ENCODE data around the gene MYL7.
"Not testable (repeated sequence)": the region's sequence is repeated elsewhere in the genome, so short reads cannot be mapped to it uniquely, and the experiment has no call there.

The MYL7 gene

GRCh38 chr7:44171901-44172300 lies 30.8 kb upstream of the MYL7 start:
- FAIRE-seq: not testable (repeated sequence)

GRCh38 chr7:44167920-44168319 lies 26.8 kb upstream of the MYL7 start:
- no peak for FAIRE-seq

GRCh38 chr7:44163591-44163990 lies 22.5 kb upstream of the MYL7 start:
- FAIRE-seq: no peak

GRCh38 chr7:44162785-44163395 lies 21.8 kb upstream of the MYL7 start:
- FAIRE-seq: no peak

GRCh38 chr7:44162179-44162578 lies 21.0 kb upstream of the MYL7 start:
- no peak for FAIRE-seq

- no peak for FAIRE-seq
Observed at GRCh38 chr7:44161371-44161770, 20.2 kb upstream of the MYL7 start.

- FAIRE-seq: no peak
Observed at GRCh38 chr7:44159824-44160630, 18.9 kb upstream of the MYL7 start.

GRCh38 chr7:44158873-44159631 lies 17.9 kb upstream of the MYL7 start:
- FAIRE-seq: no peak

GRCh38 chr7:44158096-44158872 lies 17.2 kb upstream of the MYL7 start:
- no peak for FAIRE-seq

GRCh38 chr7:44157116-44158080 lies 16.3 kb upstream of the MYL7 start:
- no peak for FAIRE-seq

GRCh38 chr7:44156453-44157010 lies 15.4 kb upstream of the MYL7 start:
- FAIRE-seq: no peak

- no peak for FAIRE-seq
Observed at GRCh38 chr7:44155191-44156185, 14.4 kb upstream of the MYL7 start.

GRCh38 chr7:44154703-44155102 lies 13.6 kb upstream of the MYL7 start:
- no peak for FAIRE-seq

GRCh38 chr7:44153948-44154335 lies 12.8 kb upstream of the MYL7 start:
- no peak for FAIRE-seq

GRCh38 chr7:44152971-44153947 lies 12.1 kb upstream of the MYL7 start:
- FAIRE-seq: no peak

GRCh38 chr7:44151956-44152355 lies 10.8 kb upstream of the MYL7 start:
- no peak for FAIRE-seq

GRCh38 chr7:44150966-44151941 lies 10.1 kb upstream of the MYL7 start:
- no peak for FAIRE-seq

GRCh38 chr7:44150466-44150832 lies 9.3 kb upstream of the MYL7 start:
- FAIRE-seq: no peak
